K562 (cell line): ENCODE results near the gene KRT77. TPM values are rescaled to one million over a fixed set of nuclear protein-coding genes. Genes with fewer than 3 reads are reported as not detected.
A peak's percentile ranks its signal among the peaks of the same experiment; 100 is the strongest.

Experiments
- ETS2 ChIP-seq: IDR thresholded peaks from 2 replicates; pipeline ENCODE4 v1.6.1; 2016; ENCODE audit warnings: borderline replicate concordance, missing genetic modification characterization, mild to moderate bottlenecking, moderate library complexity, missing compliant biosample characterization; ENCODE audit not compliant: poor library complexity, severe bottlenecking
- KLF16 ChIP-seq: IDR thresholded peaks from 2 replicates; pipeline ENCODE4 v1.6.1; 2016; ENCODE audit warnings: antibody characterized with exemption
- LCOR ChIP-seq: sonication (generic); formaldehyde crosslinking; IDR thresholded peaks from 2 replicates; pipeline ENCODE4 v1.8.0; 2022; ENCODE audit warnings: mild to moderate bottlenecking, missing genetic modification reagents
- NEUROD1 ChIP-seq: fragments of 150-350 bp; IDR thresholded peaks from 2 replicates; pipeline ENCODE4 v1.6.1; 2014; ENCODE audit warnings: borderline replicate concordance, low read length, low read depth; ENCODE audit not compliant: partially characterized antibody
- POLR2H ChIP-seq: IDR thresholded peaks from 2 replicates; pipeline ENCODE4 v1.6.1; 2016; ENCODE audit warnings: missing genetic modification characterization, low read depth, mild to moderate bottlenecking, control low read depth, missing compliant biosample characterization, moderate library complexity
- RREB1 ChIP-seq: fragments of 250-450 bp; sonication (Bioruptor Pico); IDR thresholded peaks from 2 replicates; pipeline ENCODE4 v1.4.0; 2020
- TEAD4 ChIP-seq, 2 experiments: sonication (generic) in 1 of 2; formaldehyde crosslinking in 1 of 2; IDR thresholded peaks; 2 replicates each; pipeline versions ENCODE4 v1.6.1 to v1.8.0; 2012 to 2022; ENCODE audit warnings: borderline replicate concordance in 1 of 2, inconsistent platforms in 1 of 2, low read length in 1 of 2, mild to moderate bottlenecking in 1 of 2, missing genetic modification reagents in 1 of 2
- TSHZ1 ChIP-seq: fragments of 250-450 bp; sonication (Bioruptor Pico); IDR thresholded peaks from 2 replicates; pipeline ENCODE4 v1.4.0; 2020; ENCODE audit warnings: mild to moderate bottlenecking, moderate library complexity
- ZBTB17 ChIP-seq: fragments of 450-650 bp; formaldehyde crosslinking; IDR thresholded peaks from 2 replicates; pipeline ENCODE4 v1.4.0; 2020; ENCODE audit warnings: mild to moderate bottlenecking
- ZFP30 ChIP-seq: fragments of 250-450 bp; sonication (Bioruptor Pico); IDR thresholded peaks from 2 replicates; pipeline ENCODE4 v1.8.0; 2022; ENCODE audit warnings: moderate library complexity, mild to moderate bottlenecking, inconsistent platforms, borderline replicate concordance
- ZFP36 ChIP-seq: fragments of 150-350 bp; IDR thresholded peaks from 2 replicates; pipeline ENCODE4 v1.6.1; 2018; ENCODE audit warnings: low read length, low read depth; ENCODE audit not compliant: partially characterized antibody
- ZFX ChIP-seq: sonication (generic); formaldehyde crosslinking; IDR thresholded peaks from 2 replicates; pipeline ENCODE4 v1.8.0; 2022; ENCODE audit warnings: mild to moderate bottlenecking, missing genetic modification reagents, moderate library complexity
- polyA plus RNA-seq, 8 experiments: library from polyadenylated mRNA; depleted of rRNA in 4 of 8; stranded (reverse) in 5 of 8; unstranded in 3 of 8; fragments of >200 nt; fragmentation: Nextera tagmentation in 2 of 8; fragmentation: Illumina TruSeq in 1 of 8; extraction: Ambion mirVana in 2 of 8; extraction: Trizol in 1 of 8; gene quantifications; 2 replicates each; pipeline versions ENCODE4 v1.2.1 to v1.2.3, GENCODE V29; 2011 to 2014; ENCODE audit warnings: inconsistent platforms in 1 of 8, missing spikeins in 1 of 8
- total RNA-seq, 7 experiments: library from RNA; depleted of rRNA in 6 of 7; stranded (reverse); fragments of >200 nt in 6 of 7; fragmentation: Illumina TruSeq in 2 of 7; extraction: Trizol in 2 of 7; gene quantifications; 2 replicates each; pipeline versions ENCODE4 v1.2.1 to v1.2.3, GENCODE V29; 2011 to 2021; ENCODE audit warnings: low replicate concordance in 1 of 7
- TF ChIP-seq, protein P1 (sequence below): sonication (generic); formaldehyde crosslinking; IDR thresholded peaks from 2 replicates; pipeline ENCODE4 v1.8.1; 2023; ENCODE audit warnings: mild to moderate bottlenecking, missing genetic modification reagents, moderate library complexity

KRT77 gene
- total and polyA plus RNA-seq, 9 of the 15 experiments (the other 6 are each of a cell fraction or from before 2014, with no cell fraction given) = not detected

GRCh38 chr12:52662093-52662917, 41.0 kb downstream of the KRT77 start (continued):
- TF ChIP-seq, protein P1, sequence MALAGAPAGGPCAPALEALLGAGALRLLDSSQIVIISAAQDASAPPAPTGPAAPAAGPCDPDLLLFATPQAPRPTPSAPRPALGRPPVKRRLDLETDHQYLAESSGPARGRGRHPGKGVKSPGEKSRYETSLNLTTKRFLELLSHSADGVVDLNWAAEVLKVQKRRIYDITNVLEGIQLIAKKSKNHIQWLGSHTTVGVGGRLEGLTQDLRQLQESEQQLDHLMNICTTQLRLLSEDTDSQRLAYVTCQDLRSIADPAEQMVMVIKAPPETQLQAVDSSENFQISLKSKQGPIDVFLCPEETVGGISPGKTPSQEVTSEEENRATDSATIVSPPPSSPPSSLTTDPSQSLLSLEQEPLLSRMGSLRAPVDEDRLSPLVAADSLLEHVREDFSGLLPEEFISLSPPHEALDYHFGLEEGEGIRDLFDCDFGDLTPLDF (CRISPR knock-in tag) = no peak
- TF ChIP-seq NEUROD1 = peak; percentile 80
- TF ChIP-seq TEAD4 (IDR thresholded peaks at IDR 0.05; ENCODE audit: low read length) = peak; percentile 99
- no peak for TF ChIP-seq TEAD4 (CRISPR knock-in tag; IDR thresholded peaks at IDR 0.05; ENCODE audit: borderline replicate concordance)
- TF ChIP-seq ETS2 (tag) = no peak
- TF ChIP-seq RREB1 (CRISPR knock-in tag) = 0 out of 2 replicates have a peak, but pooled peaks have one; percentile 30
- TF ChIP-seq TSHZ1 (CRISPR knock-in tag) = 0 out of 2 replicates have a peak, but pooled peaks have one; percentile 52
- TF ChIP-seq POLR2H (tag) = no peak
- peak; percentile 97 for TF ChIP-seq KLF16
- TF ChIP-seq LCOR = peak; percentile 87
- peak; percentile 33 for TF ChIP-seq ZFP36
- TF ChIP-seq ZBTB17 (CRISPR knock-in tag) = 0 out of 2 replicates have a peak, but pooled peaks have one; percentile 20
- TF ChIP-seq ZFX (CRISPR knock-in tag) = peak; percentile 37
- no peak for TF ChIP-seq ZFP30 (CRISPR knock-in tag)
